HG03521 (cell line): Measurements from ENCODE around the gene PIK3R1.

Experiments
- ATAC-seq: cut with Tn5 transposase; IDR thresholded peaks from one replicate; pipeline ENCODE4 v1.9.1; 2021; ENCODE audit warnings: mild to moderate bottlenecking, moderate library complexity; ENCODE audit not compliant: unreplicated experiment

Gene PIK3R1

DNA sequence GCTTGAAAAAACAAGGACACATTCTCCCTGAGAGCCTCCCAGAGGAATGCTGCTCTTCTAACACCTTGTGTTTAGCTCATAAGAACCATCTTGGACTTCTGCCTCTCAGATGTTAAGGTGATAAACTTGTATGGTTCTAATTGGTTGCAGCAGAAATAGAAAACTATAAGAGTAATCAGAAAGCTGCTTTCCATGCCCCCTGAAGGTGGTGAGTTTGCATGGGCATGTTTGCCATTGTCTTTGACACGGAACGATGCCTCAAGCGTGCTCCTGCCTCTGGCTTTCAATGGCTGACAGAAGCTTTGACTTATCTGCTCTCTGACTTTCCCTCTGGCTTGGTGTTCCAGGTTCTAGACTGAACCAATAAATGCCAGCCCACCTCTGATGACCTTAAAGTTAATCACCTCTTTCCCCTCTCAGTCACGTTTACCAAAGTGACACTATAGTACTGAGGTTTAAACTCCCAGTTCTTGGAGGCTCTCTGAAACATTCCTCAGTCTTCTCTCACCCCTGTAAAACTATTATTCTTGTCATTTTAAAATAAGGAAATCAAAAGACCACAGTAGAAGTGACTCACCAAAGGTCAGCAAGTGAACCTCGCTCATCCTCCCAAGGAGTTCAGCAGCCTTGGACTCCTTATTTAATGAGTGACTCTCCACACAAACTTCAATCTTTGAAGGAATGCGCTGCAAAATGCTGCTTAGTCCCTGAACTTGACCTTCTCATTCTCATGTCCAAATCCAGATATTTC is 103.6 kb downstream of the PIK3R1 start:
- ATAC-seq = no peak

DNA sequence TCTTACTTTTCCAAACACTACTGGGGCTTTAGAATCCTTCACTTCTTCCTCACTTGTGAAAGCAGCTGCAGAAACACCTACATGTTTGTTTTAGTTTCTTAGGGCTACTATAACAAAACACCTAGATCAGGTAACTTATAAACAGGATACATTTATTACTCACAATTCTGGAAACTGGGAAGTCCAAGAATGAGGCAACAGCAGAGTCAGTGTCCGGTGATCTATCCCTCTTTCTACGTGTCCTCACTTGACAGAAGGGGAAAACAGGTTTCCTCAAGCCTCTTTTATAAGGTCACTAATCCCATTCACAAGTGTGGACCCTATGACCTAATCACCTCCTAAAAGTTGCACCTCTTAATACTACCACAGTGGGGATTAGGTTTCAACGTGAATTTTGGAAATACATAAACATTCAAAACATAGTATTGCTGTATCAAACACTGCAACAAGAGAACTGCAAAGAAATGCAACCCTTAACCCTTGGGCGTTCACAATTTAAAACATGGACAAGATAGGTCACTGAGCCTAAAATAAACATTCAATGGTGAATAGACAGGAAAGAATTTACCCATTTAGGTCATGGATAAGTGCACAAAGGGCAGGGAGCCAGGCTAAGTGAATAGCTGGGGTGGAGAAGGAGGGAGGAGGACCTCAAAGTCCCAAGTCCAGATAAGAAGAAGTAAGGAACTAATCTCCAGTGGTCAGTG is 104.3 kb downstream of the PIK3R1 start:
- ATAC-seq = no peak

DNA sequence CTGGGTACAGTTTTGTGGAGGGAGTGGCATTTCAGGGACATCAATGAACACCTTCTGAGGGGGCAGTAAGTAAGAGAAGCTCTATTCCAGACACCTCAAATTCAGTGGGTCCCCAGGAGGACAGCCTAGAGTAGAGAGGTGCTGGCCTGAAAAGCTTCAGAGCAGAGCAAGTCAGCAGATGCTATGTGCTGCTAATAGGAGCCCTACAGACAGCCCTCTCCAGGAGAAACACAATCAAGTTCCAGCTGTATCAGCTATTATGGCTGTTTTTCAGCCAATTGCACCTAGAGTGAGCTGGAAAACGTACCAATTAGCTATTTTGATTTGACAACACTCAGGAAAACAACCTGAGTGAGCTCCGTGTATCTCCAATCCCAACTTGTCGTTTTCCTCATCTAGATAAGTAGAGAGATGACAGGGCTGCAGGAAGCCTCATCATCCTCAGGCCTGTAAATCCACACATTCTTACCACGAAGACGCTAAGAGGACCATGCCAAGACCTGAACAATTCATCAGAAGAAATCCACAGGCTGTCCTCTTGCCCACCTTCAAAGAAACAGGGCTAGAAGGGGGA is 104.9 kb downstream of the PIK3R1 start:
- no peak for ATAC-seq

DNA sequence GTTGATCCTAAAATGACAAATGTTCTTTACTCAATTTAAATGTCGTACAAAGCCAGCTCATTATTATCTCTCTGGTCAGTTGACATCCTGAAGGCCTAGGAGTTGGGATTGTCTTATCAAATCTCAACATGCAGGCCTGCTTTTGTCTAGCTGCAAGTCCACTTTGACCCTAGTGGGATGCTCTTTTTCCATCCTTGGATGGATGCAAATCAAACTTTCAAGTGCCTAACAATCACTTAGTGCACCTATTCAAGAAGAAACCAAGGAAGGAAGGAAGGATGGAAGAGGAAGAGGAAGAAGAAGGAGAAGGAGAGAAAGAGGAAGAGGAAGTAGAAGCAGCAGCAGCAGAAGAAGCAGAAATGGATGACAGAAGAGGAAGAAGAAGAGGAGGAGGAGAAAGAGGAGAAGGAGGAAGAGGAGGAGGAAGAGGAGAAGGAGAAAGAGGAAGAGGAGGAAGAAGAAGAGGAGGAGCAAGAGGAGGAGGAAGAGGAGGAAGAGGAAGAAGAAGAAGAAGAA is 109.6 kb downstream of the PIK3R1 start:
- no peak for ATAC-seq

DNA sequence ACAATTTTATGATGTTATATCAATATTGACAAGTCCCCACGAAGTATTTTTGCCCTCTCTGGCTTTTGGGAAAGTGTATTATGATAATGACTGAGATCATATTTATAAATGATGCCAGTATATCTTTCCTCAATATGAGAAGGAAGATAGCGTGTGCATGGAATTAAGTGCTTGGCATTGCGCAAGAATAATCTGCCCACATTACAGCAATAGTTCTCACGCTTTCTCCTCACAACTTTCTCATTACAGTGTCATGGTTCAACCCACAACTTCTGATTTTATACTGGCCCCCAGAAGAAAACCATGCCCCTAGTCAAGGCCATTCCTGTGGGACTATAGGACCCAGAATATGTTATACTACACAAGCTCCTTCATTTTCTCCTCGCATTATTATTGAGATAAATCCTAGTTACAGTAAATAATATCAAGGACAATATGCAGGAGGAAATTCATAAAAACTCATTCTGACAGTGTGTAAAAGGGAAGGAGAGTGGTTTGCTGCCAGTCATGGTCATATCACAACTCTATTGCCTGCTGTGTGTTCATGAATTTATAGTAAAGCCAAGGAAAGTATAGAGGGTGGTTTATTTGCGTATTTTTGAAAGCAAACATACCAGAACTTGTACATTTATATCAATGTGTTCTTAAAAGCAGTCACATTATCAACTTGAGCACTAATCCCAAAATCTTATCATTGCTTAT is 114.1 kb downstream of the PIK3R1 start:
- ATAC-seq = no peak

DNA sequence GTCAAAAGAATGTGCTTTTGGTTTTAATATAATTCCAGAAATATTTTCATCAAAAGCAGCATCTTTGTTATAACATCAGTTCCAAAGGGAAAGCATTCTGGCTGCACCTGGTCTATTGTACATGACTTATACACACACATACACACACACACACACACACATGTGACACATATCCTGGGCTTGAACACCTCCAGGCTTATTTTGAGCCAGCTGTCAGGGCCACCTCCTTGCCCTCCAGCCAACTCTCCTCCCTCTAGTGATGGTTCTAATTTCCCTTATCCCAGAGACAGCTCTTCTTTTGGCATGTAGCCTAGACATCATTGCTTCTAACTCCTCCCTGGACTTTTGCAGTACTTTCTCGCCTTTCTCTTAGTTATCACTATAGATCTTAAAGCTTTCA is 115.0 kb downstream of the PIK3R1 start:
- ATAC-seq = no peak

DNA sequence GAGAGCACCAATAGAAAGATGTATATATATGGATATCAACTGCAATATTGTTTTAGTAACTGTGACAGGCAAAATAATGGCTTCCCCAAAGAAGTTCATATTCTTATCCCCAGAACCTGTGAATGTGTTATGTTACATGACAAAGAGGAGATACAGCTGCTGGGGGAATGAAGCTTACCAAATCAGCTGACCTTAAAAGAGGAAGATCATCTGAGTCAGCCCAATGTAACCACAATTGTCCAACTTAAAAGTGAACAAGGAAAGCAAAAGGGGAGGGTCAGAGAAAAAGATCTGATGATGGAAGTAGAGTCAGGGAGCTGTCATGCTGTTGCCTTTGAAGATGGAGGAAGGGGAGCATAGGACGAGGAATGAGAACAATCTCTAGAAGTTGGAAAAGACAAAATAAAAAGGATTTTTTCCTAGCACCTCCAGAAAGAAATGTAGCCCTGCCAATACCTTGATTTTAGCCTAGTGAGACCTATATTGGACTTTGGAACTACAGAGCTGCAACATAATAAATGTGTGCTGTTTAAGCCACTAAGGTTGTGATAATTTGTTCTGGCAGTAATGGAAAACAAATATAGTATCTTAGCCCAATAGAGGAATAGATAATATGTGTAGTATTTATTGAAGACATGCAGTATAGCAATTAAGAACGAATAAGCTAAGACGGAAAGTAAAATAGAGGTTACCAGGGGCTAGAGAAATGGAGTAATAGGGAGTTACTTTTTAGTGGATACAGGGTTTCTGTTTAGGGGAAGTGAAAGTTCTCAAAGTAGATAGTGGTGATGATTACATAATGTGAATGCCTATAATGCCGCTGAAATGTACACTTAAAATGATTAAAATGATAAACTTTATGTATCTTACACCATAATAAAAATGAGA is 115.9 kb downstream of the PIK3R1 start:
- peak; percentile 69 for ATAC-seq

DNA sequence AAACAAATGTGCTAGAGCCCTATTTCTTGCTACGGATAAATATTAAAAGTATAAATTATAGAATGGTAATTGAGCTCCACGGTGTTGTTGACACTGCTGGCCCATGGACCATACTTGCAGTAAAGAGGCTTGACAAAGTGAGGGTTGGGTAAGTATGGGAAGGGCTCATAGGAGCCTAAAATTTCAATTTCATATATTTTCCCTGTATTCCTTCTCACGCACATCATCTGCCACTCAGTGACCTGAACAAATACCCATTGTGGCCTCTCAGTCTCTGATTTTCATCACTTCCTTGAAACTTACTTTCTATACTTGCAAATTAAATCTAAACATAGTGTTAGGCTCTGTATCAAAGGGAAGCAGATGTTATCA is 116.5 kb downstream of the PIK3R1 start:
- ATAC-seq = no peak

DNA sequence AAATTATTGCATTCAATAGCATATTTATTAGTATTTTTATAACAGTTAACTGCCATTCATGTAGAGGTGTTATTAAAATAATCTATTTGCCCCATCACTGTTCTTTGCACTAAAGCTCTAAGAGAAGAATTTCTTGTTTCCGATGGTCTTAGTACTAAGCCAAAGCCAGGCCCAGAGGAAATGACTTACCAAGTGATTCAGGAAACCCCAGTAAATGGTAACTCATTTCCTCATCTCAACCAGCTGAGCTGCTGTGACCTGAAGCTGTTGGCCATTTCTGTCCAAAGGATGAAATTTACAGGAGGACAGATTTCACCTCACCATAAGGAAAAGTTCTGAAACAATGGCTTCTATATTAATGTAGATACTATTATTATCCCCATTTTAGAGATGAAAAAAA is 117.0 kb downstream of the PIK3R1 start:
- ATAC-seq = no peak

DNA sequence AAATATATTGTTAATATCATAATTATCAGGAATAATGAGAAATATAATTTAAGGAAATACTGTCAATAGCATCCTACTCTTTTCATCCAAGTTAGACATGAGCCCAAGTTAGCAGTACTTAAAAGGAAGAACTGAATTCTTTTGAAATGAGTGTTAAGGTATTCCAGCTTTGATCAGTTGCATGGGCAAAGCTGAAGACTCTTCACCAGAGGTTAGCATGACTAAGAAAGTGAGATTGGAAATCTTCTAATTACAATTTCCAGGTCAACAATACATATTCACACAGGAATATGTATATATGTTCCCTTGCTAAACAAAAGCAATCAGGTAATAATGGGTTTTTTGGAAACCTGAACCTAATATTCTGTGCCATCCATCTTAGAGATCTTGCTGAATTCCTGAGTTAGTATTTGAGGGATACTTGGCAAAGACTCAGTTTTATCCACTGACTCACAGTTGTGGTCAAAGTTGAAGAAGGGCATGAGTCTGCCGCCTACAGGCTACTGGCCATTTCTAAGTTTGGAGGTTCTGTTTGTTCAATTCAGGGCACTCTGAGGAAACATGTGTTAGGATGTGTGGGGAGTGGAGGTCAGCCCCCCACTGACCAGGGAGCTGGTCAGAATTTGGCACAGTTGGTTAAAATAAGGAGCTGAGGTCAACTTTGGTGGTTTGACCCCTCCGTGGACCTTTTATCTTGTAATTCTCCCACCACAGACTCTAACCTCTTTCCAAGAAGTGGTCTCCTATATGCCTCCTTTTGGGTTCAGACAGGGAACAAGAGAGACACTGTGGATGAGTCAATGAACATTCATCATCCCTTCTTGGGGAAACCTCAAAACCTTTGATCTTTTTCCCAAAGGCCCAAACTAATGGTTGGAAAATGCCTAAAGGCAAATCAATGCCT is 118.3 kb downstream of the PIK3R1 start:
- ATAC-seq = no peak

DNA sequence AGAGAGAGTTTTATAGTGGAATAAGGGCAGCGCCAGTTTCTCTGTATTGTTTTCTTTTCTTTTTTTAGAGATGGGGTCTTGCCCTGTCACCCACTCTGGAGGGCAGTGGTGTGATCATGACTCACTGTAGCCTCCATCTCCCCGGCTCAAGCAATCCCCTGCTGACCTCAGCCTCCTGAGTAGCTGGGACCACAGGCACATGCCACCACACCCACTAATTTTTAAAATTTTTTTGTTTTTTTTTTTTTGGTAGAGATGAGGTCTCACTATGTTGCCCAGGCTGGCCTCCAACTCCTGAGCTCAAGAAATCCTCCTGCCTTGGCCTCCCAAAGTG is 119.0 kb downstream of the PIK3R1 start:
- no peak for ATAC-seq

DNA sequence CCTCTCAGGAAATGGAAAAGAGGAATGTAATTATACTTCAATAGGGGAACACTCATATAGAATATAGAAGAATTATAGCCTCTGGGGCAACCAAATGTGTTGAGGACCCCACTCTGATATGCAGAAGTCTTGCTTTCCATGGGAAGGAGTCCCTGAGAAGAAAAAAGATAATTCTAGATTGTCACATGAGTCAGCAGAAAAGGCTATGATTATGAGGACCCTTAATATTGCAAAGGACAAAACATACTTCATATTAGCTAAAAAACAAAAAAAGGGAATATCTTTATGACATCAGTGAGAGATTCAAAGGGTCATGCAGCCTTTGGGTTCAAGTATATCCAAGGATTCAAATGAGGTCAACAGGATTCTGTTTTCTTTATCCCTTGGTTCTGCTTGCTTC is 119.5 kb downstream of the PIK3R1 start:
- no peak for ATAC-seq

DNA sequence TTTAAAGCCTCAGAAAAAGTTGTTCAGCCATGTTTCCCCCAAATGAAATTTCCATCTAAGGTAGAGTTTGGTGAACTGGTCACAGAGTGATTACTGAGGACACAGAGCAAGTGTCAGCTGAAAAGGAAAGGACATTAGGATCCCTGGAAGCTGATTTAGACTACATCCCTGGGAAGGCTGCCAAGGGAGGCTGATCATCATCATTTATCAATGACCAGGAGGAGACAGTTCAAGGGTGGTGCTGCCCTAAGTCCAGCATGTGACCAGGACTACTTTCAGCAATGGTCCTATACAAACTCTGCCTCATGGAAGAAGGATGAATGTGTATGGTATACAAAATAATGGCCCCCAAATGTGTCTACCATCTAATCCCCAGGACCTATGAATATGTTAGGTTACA is 120.6 kb downstream of the PIK3R1 start:
- ATAC-seq = no peak

DNA sequence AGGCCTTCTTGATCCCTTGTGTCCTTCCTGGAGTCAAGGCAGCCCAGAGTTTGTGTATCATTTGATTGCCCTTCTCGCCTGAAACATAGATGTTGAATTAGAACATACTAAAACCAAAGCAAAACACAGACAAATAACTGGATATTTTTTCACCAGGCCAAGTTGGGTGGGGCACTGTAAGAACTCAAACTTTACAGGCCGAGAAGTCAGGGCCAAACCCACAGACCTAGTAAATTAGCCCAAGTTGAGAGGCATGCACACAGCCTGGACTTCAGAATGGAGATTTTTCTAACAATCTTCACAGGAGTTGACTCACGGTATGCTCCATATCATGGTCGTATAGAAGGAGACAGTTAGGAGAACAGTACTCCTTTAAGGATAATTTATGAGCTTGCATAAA is 121.7 kb downstream of the PIK3R1 start:
- no peak for ATAC-seq

DNA sequence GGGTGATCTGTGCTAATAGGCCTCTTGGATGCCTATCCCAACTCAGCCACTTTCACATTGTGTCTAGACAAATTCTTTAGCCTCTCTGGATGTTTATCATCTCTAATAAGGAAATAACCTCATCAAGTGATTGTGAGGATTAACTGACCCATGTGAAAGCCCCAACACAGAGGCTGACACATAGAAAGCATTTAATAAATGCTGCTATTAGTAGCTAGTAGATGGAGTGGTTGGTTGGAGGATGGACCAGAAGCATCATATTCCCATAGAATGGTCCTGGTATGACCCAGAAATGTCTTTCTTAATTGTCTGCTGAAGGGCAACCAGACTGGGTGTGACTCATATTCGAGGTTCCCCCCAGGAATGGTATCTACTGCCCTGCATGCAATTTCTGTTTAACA is 124.4 kb downstream of the PIK3R1 start:
- no peak for ATAC-seq

DNA sequence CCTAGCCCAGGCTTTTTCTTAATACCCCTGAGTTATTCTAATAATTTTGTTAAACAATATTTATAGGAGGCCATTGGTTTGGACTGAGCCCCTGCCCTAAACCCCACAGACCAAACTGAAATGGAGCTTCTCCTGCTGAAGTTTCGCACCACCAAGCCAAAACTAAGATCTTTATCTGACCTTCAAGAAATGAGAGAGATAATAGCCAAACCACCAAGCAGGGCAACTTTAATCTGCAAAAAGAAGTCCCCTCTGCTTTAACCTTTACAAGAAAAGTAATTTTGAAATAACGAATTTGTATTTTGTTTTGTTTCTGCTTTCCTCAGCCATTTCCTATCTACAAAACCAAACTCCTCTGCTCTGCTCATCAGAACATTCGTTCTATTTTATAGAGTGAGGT is 125.5 kb downstream of the PIK3R1 start:
- ATAC-seq = no peak

DNA sequence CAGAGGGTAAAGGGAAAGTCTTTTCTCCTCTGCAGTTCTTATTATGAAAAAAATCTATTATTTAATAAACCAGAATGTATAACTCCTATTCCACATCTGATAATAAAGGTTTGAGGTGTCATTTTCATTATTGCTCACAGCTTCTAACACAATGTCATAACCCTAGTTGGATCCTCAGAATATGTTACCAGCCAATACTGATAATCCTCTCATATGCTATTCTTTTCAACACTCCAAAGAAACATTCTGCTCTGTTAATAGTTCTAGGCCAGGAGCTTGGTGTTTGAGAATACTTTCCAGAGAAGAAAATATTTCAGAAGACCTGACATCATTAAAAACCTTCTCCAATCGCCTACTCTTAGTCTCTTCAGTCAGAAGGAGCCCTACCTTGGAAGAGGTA is 127.1 kb downstream of the PIK3R1 start:
- ATAC-seq = no peak

DNA sequence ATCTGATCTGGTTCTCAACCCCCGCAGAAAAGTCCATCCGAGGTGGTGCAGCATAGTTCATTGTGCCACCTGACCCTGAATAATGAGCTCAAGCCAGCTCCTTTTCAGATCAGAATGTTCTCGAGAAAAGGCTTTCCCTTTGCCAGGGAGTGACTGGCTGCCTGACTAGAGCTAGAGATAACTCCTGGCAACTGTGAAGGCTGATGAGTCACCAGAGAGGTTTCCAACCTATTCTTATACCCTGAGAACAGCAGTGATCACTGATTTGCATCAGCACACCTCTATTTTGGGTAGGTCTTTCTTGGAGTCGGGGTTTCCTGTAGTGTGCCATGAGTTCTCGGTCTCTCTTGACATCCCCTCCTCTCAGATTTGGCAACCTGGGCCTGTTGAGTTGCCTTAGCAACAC is 127.9 kb downstream of the PIK3R1 start:
- ATAC-seq = peak; percentile 69

DNA sequence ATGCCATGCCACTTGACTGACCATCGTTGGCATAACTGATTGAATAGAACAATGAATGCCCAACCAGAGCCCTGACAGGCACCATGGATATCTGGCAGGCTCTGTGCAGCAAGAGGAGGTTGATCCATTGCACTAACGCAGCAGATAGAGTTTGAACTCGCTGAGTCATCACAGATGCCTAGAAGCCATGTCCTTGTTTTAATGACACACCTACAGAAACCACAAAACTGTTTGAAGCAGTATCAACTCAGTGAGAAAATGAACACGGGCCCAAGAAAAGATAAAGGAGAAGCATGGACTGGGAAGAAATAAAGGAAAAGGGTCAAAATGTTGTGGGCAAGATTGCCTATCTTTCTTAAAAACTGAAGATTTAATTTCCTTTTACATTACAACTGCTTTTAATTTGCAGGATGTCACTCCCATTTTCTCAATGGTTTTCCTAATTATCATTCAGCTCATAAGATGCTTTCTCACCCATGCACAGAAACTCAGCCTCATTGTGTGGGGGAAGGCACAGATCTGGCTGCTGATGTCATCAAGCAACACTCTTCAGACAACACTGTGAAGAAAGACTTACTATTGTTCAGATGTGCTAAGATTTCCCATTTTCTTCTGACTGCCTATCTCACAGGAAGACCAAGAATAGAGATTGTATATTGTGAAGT is 129.0 kb downstream of the PIK3R1 start:
- ATAC-seq = no peak
